AG04449 (cell line): ENCODE data around the gene DSTN.

Experiments
- CTCF ChIA-PET: fragments of 350-600 bp; formaldehyde crosslinking; extraction: SDS; loops from one replicate; lab custom pipeline; 2021; ENCODE audit warnings: antibody characterized with exemption; lab: Yijun Ruan, JAX
- POLR2A ChIA-PET: fragments of 400-600, 350-600 bp; formaldehyde crosslinking; extraction: SDS; loops from one replicate; lab custom pipeline; 2020; ENCODE audit warnings: antibody characterized with exemption, inconsistent platforms; lab: Yijun Ruan, JAX
- DNase-seq: peaks from one replicate; pipeline ENCODE4 v3.0.0-alpha.2; 2010; ENCODE audit warnings: low read depth, low spot score
- H3K4me3 ChIP-seq: 2 replicates; pipeline ENCODE4 v1.5.1; 2011; ENCODE audit warnings: low read depth, mild to moderate bottlenecking, control low read depth, low read length
- TF ChIP-seq, protein P1 (sequence below): IDR thresholded peaks from one replicate; pipeline ENCODE4 v1.5.1; 2011; ENCODE audit warnings: mild to moderate bottlenecking, moderate library complexity, low read length, control low read depth, inconsistent platforms; ENCODE audit not compliant: insufficient read depth; ENCODE audit errors: missing control alignments

Gene DSTN

DNA sequence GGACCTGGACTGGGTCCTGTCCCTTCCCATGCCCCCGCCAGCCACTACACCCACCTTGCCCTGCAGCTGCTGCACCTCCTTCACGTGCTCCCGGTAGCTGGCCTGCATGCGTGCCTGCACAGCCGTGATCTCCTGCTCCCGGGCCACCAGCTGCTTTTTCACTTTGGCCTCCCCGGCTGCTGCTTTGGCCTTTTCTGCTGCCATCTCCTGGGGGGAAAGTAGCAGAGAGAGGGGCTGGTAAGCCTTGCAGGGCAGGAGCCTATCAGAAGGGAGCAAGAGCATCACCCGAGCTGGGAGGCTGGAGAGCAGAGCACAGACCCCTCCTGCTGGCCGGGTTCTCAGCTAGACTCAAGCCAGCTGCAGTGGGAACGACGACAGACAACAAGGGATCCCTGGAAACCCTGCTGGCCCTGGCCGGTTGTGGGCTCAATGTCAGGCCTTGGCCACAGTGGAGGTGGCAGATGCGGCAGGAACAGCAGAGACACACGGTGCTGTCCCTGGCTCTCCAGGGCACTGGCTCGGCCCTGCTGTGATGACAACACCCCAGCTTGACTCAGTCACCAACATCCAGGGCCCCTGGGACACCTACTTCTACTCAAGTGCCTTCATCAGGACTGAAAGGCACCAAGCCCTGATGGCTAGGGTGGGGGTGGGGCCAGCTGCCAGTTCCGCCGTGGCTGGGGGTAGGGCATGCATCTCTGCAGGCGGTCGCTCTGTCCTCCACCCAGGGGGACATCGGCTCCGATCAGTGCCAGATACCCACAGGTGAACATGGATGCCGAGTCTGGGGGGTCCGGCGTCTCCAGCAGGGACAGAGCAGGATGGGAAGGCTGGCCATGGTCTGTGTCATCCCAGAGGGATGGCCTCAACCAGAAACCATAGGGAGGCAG lies 66.9 kb downstream of the DSTN start:
- TF ChIP-seq, protein P1, sequence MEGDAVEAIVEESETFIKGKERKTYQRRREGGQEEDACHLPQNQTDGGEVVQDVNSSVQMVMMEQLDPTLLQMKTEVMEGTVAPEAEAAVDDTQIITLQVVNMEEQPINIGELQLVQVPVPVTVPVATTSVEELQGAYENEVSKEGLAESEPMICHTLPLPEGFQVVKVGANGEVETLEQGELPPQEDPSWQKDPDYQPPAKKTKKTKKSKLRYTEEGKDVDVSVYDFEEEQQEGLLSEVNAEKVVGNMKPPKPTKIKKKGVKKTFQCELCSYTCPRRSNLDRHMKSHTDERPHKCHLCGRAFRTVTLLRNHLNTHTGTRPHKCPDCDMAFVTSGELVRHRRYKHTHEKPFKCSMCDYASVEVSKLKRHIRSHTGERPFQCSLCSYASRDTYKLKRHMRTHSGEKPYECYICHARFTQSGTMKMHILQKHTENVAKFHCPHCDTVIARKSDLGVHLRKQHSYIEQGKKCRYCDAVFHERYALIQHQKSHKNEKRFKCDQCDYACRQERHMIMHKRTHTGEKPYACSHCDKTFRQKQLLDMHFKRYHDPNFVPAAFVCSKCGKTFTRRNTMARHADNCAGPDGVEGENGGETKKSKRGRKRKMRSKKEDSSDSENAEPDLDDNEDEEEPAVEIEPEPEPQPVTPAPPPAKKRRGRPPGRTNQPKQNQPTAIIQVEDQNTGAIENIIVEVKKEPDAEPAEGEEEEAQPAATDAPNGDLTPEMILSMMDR, result no peak
- no peak for DNase-seq
- POLR2A ChIA-PET, result no interaction called here
- no peak overlapping the region for H3K4me3 ChIP-seq
- CTCF ChIA-PET, result interaction anchor here (1.1 kb wide), 1 partner anchor 97 kb away, joined by 3 read pairs; no protein-coding TSS in a partner anchor

DNA sequence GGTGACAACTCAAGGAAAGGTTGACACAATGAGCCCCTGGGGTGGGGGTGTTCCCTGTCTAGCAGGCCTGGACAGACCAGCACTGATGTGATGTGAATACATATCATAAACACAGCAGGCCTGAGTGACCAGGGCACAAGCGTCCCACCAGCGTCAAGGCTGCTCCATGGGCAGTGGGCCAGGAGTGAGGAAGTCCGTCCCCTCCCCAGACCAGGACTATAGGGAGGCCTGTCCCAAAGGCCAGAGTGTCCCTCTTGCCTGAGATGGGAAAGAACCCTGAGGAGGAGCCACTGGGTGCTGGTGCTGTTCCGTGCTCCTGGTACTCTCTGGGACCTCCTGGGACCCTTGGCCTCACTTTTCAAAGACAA lies 67.5 kb downstream of the DSTN start:
- TF ChIP-seq, protein P1, result no peak
- ChIA-PET POLR2A (no interaction called here), CTCF (interaction anchor here (1.1 to 1.3 kb wide), 3 partner anchors 13 to 302 kb away, joined by 3 read pairs; no protein-coding TSS in a partner anchor)
- H3K4me3 ChIP-seq, result no peak overlapping the region
- no peak for DNase-seq

DNA sequence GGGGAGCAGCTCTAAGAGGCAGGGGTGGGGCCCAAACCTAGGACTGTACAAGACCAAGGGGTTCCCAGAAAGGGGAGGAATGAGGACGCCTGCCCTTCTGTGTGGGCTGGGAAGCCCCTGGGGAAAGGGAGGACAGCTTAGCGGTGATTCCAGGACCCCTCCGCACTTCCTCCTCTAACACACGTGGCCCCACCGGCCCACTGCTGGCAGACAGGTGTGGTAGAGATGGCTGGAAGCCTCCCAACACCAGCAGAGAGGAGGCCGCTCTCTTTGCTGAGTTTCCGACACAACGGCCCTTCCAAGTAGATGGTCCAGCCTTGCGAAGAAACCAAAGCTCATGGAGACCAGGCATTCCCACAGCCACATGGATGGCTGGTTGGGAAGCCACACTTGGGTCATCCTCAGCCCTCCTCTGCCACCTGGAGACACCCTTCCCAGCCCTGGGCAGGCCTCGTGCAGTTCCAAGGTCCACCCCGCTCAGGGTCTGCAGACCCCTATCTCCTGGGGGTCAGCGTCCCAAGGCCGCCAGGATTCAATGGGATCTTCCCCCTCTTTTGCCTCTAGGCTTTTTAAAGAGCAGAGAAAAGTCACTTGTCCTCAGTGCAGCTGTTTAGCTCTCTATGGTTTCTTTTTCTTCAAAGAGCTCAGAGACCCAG lies 68.2 kb downstream of the DSTN start:
- ChIA-PET CTCF (interaction anchor here (1.1 to 1.4 kb wide), 4 partner anchors 13 to 301 kb away, joined by 3 read pairs; no protein-coding TSS in a partner anchor), POLR2A (no interaction called here)
- H3K4me3 ChIP-seq, result no peak overlapping the region
- DNase-seq, result no peak
- TF ChIP-seq, protein P1, result no peak

DNA sequence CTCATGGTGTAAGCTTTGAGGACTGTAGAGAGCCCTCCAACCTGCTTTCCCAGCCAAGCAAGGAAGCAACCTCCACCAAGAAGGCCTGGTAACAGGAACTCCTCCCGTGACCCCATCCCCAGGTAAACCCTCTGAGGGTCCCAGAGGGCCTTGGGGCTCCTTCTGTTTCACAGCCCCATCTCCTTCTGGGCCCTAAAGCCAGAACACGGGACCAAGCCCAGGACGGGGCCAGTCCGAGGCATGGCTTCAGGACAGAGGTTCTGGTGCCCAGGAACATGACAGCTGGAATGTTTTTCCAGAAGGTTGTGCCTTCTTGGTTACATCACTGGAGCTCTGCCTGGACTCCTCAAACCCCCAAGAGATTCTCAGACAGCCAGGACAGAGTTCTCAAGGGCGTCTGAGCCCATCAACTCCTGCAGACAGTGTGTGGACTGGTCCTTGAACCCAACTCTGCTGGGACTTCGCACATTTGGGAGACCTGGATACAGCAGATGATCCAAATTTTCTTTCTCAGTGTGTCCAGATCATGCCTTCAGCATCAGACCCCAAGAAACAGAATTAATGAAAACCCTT lies 69.0 kb downstream of the DSTN start:
- TF ChIP-seq, protein P1, result no peak
- ChIA-PET CTCF (interaction anchor here (1.4 kb wide), 1 partner anchor 15 kb away, joined by 3 read pairs; no protein-coding TSS in a partner anchor), POLR2A (no interaction called here)
- no peak overlapping the region for H3K4me3 ChIP-seq
- DNase-seq, result no peak

DNA sequence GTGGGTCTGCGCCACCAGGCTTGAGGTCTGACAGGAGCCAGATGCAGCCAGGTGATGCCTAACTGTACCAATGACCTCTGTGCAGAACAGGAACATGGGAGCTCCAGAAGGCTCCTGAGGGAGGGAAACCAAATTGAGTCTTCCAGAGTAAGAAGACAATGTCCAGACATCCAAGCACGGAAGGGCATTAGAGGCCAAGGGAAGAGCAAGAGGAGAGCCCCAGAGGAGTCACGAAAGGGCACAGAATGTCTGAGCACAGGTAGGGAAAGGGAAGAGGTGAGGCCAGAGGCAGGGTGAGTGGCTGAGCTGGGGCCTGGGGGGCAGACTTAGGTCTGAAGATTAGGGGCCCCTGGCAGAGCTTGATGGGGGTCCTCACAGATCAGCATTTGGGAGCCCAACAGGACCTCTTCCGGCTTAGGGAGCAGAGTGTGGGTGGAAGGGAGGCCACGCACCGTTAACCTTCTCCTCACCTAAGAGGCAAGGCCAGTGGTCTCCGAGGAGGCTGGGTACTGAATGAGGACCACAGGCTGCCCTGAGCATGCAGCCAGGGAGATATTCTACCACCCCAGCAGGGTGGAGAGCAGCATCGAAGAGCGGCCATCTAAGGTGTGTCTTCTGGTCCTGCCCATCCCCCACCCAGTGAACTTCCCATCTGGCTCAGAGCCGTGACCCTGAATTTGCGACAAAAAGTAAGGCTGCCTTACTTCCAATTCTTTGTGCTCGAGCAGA lies 70.4 kb downstream of the DSTN start:
- DNase-seq, result no peak
- ChIA-PET POLR2A (no interaction called here), CTCF (interaction anchor here (1.0 kb wide), 1 partner anchor 22 kb away, joined by 3 read pairs; no protein-coding TSS in a partner anchor)
- no peak overlapping the region for H3K4me3 ChIP-seq
- TF ChIP-seq, protein P1, result no peak
